ENCODE measurements around the gene CRYBA1.

GRCh38 chr17:29283961-29284360, 37.3 kb downstream of the CRYBA1 start:
- no peak for TF ChIP-seq CTCF (optimal IDR thresholded peaks at IDR 0.05 in 1 of 3, IDR thresholded peaks at IDR 0.05 in 1 of 3, conservative IDR thresholded peaks at IDR 0.05 in 1 of 3; ENCODE audit: extremely low read depth in 1 of 3, insufficient read depth in 2 of 3, low read length in 3 of 3)
- no peak for TF ChIP-seq EZH2 (IDR thresholded peaks at IDR 0.05; ENCODE audit: low read length)

Data from keratinocyte (primary cell).